ENCODE measurements around the gene IGDCC3. TPM values are rescaled to one million over a fixed set of nuclear protein-coding genes. Genes with fewer than 3 reads are reported as not detected.

IGDCC3 gene
- total RNA-seq, 3 donors from 2014 or later (not counting 1 experiment from before 2014, with no cell fraction given) = not detected

DNA sequence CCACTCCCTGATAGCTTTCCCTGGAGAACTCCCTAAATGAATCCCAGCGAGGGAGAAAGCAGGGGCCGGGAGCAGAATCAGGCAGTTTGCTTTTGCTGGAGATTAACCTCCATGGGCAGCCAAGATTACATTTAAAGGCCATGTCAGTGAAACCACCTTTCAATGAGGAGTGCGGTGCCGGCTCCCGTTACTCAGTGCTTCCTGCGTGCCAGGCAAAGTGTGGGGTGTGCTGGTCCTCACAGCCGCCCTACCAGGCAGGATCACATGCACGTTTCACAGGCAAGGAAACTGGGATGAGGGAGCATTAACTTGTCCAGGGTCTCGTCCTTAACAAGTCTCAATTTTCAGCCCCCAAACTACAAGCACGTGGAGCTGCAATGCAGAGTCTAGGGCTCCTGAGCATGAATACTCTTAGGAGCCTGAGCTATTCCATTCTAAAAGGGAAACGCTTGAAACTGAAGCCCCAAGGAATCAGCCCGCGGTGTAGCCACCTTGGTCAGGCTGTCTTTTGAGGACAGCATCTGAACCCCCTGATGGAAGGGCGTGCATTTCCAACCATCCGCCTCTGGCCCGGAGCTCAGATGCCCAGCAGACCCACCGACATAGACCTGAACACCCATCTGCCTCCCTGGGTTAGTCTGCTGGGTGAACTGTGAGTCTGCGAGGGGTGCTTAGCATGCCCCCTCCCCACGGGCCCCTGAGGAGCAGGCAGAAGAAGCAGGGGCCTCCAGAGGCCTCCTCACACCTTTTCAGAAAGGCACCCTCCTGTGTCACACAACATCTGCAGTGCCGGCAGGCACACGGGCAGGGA is 5.6 kb downstream of the IGDCC3 start:
- Mint-ChIP-seq H3K4me1 (peaks cover 0 to 11% of the 10 kb centered on the region in 2 donors), H3K27me3 (ENCODE audit: low read depth in 2 of 2) (peaks cover 35 to 40% of the 10 kb centered on the region in 2 donors), H3K4me3 (no peak overlapping the region), H3K9me3 (no peaks in the 10 kb centered on the region), H3K27ac (no peak overlapping the region), H3K36me3 (no peaks in the 10 kb centered on the region)
- intact Hi-C loops (cut with micrococcal nuclease) = no loop called here
- Histone ChIP-seq H3K4me1 (ENCODE audit: control insufficient read depth, insufficient read depth, low read length) (peaks cover 7% of the 10 kb centered on the region), H3K4me3 (ENCODE audit: low read length) (no peak overlapping the region), H3K36me3 (ENCODE audit: control insufficient read depth, insufficient read depth, low read length) (no peaks in the 10 kb centered on the region), H3K27me3 (ENCODE audit: control insufficient read depth, insufficient read depth, low read length) (peaks cover 18% of the 10 kb centered on the region), H3K27ac (ENCODE audit: low read length) (no peak overlapping the region), H3K9me3 (ENCODE audit: control insufficient read depth, insufficient read depth, low read length) (no peaks in the 10 kb centered on the region)
- TF ChIP-seq, protein P1, sequence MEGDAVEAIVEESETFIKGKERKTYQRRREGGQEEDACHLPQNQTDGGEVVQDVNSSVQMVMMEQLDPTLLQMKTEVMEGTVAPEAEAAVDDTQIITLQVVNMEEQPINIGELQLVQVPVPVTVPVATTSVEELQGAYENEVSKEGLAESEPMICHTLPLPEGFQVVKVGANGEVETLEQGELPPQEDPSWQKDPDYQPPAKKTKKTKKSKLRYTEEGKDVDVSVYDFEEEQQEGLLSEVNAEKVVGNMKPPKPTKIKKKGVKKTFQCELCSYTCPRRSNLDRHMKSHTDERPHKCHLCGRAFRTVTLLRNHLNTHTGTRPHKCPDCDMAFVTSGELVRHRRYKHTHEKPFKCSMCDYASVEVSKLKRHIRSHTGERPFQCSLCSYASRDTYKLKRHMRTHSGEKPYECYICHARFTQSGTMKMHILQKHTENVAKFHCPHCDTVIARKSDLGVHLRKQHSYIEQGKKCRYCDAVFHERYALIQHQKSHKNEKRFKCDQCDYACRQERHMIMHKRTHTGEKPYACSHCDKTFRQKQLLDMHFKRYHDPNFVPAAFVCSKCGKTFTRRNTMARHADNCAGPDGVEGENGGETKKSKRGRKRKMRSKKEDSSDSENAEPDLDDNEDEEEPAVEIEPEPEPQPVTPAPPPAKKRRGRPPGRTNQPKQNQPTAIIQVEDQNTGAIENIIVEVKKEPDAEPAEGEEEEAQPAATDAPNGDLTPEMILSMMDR (IDR thresholded peaks at IDR 0.05) = no peak
- no peak for DNase-seq
- 87% methylated on average over 21 of the region's 21 CpGs for WGBS (ENCODE audit: insufficient coverage)
- ATAC-seq = no peak

DNA sequence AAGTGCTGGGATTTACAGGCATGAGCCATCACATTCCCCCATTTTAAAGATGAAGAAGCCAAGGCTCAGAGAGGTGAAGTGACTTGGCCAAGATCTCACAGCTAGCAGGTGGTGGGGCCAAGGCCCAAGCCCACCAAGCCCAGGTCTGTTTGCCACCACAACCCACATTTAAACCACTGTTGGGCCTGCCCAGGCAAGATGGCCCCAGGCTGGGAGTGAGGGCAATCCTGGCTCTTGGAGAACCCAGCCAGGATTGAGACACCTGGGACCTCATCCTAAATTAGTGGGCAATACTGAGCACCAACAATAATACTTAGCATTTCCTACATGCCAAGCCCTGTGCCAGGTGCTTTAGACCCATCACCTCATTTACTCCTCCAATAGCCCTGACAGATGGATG is 6.9 kb downstream of the IGDCC3 start:
- no peak overlapping the region for H3K27ac Mint-ChIP-seq

DNA sequence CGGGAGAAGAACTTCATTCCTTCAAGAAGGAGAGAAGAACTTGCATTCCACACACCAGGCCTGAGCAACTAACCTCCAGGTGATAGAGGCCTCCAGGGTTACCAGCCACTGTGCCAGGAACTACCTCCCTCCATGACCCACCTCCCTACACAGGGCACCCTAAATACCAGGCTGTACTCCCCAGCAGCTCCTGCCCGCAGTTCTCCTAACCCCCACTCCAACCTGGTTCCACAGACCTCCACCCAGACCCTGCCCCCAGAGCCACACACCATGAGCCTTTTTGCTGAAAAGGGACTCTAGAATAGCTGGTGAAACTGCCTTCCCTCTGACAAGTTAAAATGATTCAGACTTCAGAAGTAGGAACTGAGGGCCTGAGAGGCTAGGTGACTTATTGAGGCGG is 8.2 kb downstream of the IGDCC3 start:
- H3K27ac Mint-ChIP-seq = no peak overlapping the region
- H3K27me3 Mint-ChIP-seq (ENCODE audit: low read depth in 2 of 2) = peaks cover 15 to 16% of the 10 kb centered on the region in 2 donors
- H3K4me1 Mint-ChIP-seq = peaks cover 0 to 4% of the 10 kb centered on the region in 2 donors

More for the DNA sequence above, 6.9 kb downstream of the IGDCC3 start:
- Mint-ChIP-seq H3K27me3 (ENCODE audit: low read depth in 2 of 2) (peaks cover 27 to 28% of the 10 kb centered on the region in 2 donors), H3K36me3 (no peaks in the 10 kb centered on the region), H3K4me1 (peaks cover 0 to 4% of the 10 kb centered on the region in 2 donors), H3K4me3 (no peak overlapping the region), H3K9me3 (no peaks in the 10 kb centered on the region)
- TF ChIP-seq, protein P1 (IDR thresholded peaks at IDR 0.05) = no peak
- intact Hi-C loops (cut with micrococcal nuclease) = no loop called here
- Histone ChIP-seq H3K9me3 (ENCODE audit: control insufficient read depth, insufficient read depth, low read length) (no peaks in the 10 kb centered on the region), H3K36me3 (ENCODE audit: control insufficient read depth, insufficient read depth, low read length) (no peaks in the 10 kb centered on the region), H3K4me3 (ENCODE audit: low read length) (no peak overlapping the region), H3K27ac (ENCODE audit: low read length) (no peak overlapping the region), H3K4me1 (ENCODE audit: control insufficient read depth, insufficient read depth, low read length) (no peaks in the 10 kb centered on the region), H3K27me3 (ENCODE audit: control insufficient read depth, insufficient read depth, low read length) (peaks cover 7% of the 10 kb centered on the region)
- ATAC-seq (no peak), DNase-seq (no peak)

More for the DNA sequence above, 8.2 kb downstream of the IGDCC3 start:
- Histone ChIP-seq H3K36me3 (ENCODE audit: control insufficient read depth, insufficient read depth, low read length) (no peaks in the 10 kb centered on the region), H3K27ac (ENCODE audit: low read length) (no peak overlapping the region), H3K27me3 (ENCODE audit: control insufficient read depth, insufficient read depth, low read length) (peaks cover 2% of the 10 kb centered on the region), H3K4me1 (ENCODE audit: control insufficient read depth, insufficient read depth, low read length) (no peaks in the 10 kb centered on the region), H3K9me3 (ENCODE audit: control insufficient read depth, insufficient read depth, low read length) (no peaks in the 10 kb centered on the region), H3K4me3 (ENCODE audit: low read length) (no peak overlapping the region)
- TF ChIP-seq, protein P1 (IDR thresholded peaks at IDR 0.05) = no peak
- Mint-ChIP-seq H3K36me3 (no peaks in the 10 kb centered on the region), H3K9me3 (no peaks in the 10 kb centered on the region), H3K4me3 (no peak overlapping the region)
- WGBS (ENCODE audit: insufficient coverage) = 89% methylated on average over 3 of the region's 3 CpGs
- intact Hi-C loops (cut with micrococcal nuclease) = no loop called here
- DNase-seq (no peak), ATAC-seq (no peak)

Data from natural killer cell (primary cell).